Subcutaneous adipose tissue (tissue), 4 donors: ENCODE data around the gene SYAP1. TPM values are rescaled to one million over a fixed set of nuclear protein-coding genes. Genes with fewer than 3 reads are reported as not detected.

Experiments
- total RNA-seq, 4 donors: library from RNA; depleted of rRNA; stranded (reverse); fragments of >200 nt; gene quantifications; one replicate each; pipeline ENCODE4 v1.1.0, GENCODE V29; 2016
- TF ChIP-seq, protein P1 (sequence below): fragments of 450-650 bp; IDR thresholded peaks from one replicate; pipeline ENCODE4 v1.5.1; 2016; ENCODE audit warnings: low read depth, mild to moderate bottlenecking, control low read depth, antibody characterized with exemption, moderate library complexity

Gene SYAP1
- total RNA-seq, 4 donors from 2014 or later = 18.9 to 38.6 (median 21.6) TPM

DNA sequence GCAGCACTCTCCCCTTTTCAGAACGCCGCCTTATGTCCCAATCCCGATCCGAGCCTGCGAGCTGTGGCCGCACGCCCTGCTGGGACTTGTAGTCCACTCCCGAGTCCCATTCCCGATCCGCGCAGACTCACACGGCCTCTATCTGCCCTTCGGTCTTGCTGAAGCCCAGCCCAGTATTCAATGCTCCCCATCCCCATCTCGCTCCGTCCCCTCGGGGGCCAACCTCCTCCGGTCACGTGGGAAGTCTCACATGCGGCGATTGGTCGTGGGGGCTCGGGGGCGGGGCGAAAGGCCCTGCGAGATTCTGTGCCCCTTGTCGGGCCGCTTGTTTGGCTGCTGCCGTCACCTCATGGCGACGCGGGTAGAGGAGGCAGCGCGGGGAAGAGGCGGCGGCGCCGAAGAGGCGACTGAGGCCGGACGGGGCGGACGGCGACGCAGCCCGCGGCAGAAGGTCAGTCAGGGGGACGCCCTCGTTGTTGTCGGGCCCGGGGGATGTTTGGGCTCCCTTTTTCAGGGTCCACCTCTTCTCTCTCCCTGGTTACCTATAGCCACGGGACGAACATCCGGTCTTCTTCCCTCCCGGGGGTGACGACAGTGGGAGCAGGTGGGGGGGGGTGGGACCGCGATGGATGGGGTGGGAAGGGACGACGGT is 66.9 kb downstream of the SYAP1 start, which contains the start of gene TXLNG:
Gene TXLNG (plus strand): TSS at position 328 of the 652 bp plus-strand sequence. CDS start 22 bp downstream, at position 350.
- TF ChIP-seq, protein P1, sequence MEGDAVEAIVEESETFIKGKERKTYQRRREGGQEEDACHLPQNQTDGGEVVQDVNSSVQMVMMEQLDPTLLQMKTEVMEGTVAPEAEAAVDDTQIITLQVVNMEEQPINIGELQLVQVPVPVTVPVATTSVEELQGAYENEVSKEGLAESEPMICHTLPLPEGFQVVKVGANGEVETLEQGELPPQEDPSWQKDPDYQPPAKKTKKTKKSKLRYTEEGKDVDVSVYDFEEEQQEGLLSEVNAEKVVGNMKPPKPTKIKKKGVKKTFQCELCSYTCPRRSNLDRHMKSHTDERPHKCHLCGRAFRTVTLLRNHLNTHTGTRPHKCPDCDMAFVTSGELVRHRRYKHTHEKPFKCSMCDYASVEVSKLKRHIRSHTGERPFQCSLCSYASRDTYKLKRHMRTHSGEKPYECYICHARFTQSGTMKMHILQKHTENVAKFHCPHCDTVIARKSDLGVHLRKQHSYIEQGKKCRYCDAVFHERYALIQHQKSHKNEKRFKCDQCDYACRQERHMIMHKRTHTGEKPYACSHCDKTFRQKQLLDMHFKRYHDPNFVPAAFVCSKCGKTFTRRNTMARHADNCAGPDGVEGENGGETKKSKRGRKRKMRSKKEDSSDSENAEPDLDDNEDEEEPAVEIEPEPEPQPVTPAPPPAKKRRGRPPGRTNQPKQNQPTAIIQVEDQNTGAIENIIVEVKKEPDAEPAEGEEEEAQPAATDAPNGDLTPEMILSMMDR = no peak

DNA sequence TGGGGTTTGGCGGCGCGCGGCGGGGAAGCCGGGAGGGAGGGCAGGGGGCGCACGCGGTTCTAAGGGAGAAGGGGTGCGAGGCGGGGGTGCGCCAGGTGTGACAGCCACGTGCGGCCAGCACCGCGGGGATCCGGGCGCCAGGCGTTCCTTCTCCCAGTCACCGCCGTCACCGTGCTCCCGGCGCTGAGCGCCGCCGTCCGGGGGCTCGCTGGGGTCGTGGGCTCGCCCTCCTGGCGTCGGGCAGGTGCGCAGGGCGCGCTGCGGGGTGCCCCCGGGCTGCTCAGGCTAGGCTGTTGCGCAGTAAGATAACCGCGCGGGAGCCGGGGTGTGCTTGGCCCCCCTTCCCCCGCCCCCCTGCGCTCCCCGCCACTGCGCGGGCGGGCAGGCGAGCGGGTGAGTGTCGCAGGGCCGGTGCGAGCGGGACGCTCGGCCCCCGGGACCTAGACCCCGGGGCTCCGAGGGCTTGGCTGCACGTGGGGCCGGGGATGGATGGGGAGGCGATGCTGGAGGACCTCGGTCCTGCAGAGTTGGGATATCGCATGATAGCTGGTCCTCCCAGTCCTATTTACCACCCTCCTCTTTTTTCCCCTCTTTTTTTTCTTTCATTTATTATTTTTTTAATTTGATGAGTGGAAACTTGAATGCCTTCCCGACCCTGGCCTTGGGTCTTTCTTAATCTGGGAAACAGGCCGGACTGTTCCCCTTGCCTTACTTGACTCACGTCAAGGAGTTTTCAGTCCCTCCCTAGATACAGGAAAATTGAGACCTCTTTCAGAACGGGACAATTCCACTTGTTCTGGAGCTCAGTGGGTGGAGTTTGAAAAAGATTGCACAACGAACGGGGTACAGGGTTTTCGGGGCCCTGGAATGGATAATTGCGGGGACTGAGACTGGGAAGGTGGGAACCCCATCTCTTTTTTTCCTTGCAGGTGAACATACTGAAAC is 67.7 kb downstream of the SYAP1 start:
- TF ChIP-seq, protein P1 = no peak

DNA sequence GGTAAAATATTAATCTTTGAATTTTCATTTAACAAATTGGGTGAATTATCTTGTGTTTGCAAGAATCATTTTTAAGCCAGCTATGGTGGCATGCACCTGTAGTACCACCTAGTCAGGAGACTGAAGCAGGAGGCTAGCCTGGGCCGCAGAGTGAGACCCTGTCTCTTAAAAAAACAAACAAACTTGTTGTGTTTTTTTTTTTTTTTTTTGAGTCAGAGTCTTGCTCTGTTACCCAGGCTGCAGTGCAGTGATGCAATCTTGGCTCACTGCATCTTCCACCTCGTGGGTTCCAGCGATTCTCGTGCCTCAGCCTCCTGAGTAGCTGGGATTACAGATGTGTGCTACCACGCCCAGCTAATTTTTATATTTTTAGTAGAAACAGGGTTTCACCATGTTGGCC is 69.1 kb downstream of the SYAP1 start:
- TF ChIP-seq, protein P1 = no peak

DNA sequence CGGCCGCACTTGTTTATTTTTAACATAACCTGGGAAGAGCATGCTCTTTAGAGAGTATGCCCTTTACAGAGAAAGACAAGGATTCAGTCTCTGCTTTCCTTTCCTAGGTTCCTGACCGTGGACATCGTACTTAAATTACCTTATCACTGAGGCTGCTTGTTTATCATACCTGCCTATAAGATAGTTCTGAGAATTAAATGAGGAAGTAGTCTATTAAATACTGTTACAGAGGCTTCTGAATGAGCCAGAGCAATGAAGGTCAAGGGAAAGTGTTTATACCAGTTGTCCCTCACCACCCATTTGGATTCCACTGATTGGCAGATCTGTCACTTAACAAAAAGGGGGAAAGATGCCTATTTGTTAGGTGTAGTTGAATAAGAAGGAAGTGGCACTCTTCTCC is 76.9 kb downstream of the SYAP1 start:
- TF ChIP-seq, protein P1 = no peak

- TF ChIP-seq, protein P1 = no peak
Measured at GRCh38 chrX:16797358-16797757, 77.9 kb downstream of the SYAP1 start.

- TF ChIP-seq, protein P1 = no peak
Measured at GRCh38 chrX:16797841-16798240, 78.4 kb downstream of the SYAP1 start.

- TF ChIP-seq, protein P1 = no peak
Measured at GRCh38 chrX:16804923-16805464, 85.6 kb downstream of the SYAP1 start.
